GM12891 (cell line): ENCODE data around the gene ERN1.

Source experiments
- PAX5 ChIP-seq: IDR thresholded peaks from 2 replicates; pipeline ENCODE4 v1.6.1; 2011; ENCODE audit warnings: low read length, moderate library complexity, mild to moderate bottlenecking; ENCODE audit not compliant: insufficient read depth, severe bottlenecking
- POLR2A ChIP-seq: IDR thresholded peaks from 2 replicates; pipeline ENCODE4 v1.6.1; 2011; ENCODE audit warnings: low read depth, low read length, control low read depth
- TAF1 ChIP-seq: IDR thresholded peaks from 2 replicates; pipeline ENCODE4 v1.6.1; 2011; ENCODE audit warnings: low read depth, low read length, control low read depth

GRCh38 chr17:64004903-64005733, 124.8 kb downstream of the ERN1 start:
- no peak for TF ChIP-seq POLR2A
- TF ChIP-seq TAF1: no peak
- no peak for TF ChIP-seq PAX5
